Activated CD4-positive, alpha-beta T cell treated with anti-CD3 and anti-CD28 coated beads, Interleukin-2, amount 10 ng/mL, durations not matched to agents 24 days and 14 days (primary cell): ENCODE results near the gene TTLL11. TPM values are rescaled to one million over a fixed set of nuclear protein-coding genes. Genes with fewer than 3 reads are reported as not detected.

Source experiments
- DNase-seq: peaks from one replicate; pipeline ENCODE4 v3.0.0; 2022
- H3K27ac Mint-ChIP-seq: one replicate; pipeline ENCODE4 v1.8.0; 2022; ENCODE audit warnings: mild to moderate bottlenecking, mixed read lengths
- H3K27me3 Mint-ChIP-seq: one replicate; pipeline ENCODE4 v1.8.0; 2022; ENCODE audit warnings: mixed read lengths
- H3K36me3 Mint-ChIP-seq: one replicate; pipeline ENCODE4 v1.8.0; 2022; ENCODE audit warnings: low read depth, mild to moderate bottlenecking, mixed read lengths
- H3K4me1 Mint-ChIP-seq: one replicate; pipeline ENCODE4 v1.8.0; 2021; ENCODE audit warnings: mixed read lengths
- H3K4me3 Mint-ChIP-seq: one replicate; pipeline ENCODE4 v1.8.0; 2022; ENCODE audit warnings: mild to moderate bottlenecking, moderate library complexity, mixed read lengths
- H3K9me3 Mint-ChIP-seq: one replicate; pipeline ENCODE4 v1.8.0; 2021; ENCODE audit warnings: mixed read lengths
- intact Hi-C: fragments of 100-400 bp; cut with micrococcal nuclease; formaldehyde crosslinking; loops from one replicate; pipeline ENCODE4 v1.15.1; 2023
- total RNA-seq: library from RNA; stranded (reverse); gene quantifications from 2 replicates; pipeline ENCODE4 v1.2.3, GENCODE V29; 2022

Gene TTLL11
- total RNA-seq, 1 donor from 2014 or later, result 2.4 TPM

GRCh38 chr9:121825031-121825691, 267.9 kb downstream of the TTLL11 start:
- no peaks in the 10 kb centered on the region for H3K27me3 Mint-ChIP-seq
- no peaks in the 10 kb centered on the region for H3K36me3 Mint-ChIP-seq
- intact Hi-C loops, result no loop called here
- H3K27ac Mint-ChIP-seq, result no peak overlapping the region
- H3K4me1 Mint-ChIP-seq, result no peaks in the 10 kb centered on the region
- no peaks in the 10 kb centered on the region for H3K9me3 Mint-ChIP-seq
- no peak for DNase-seq
- H3K4me3 Mint-ChIP-seq, result no peak overlapping the region

GRCh38 chr9:121824651-121825030, 268.5 kb downstream of the TTLL11 start:
- intact Hi-C loops, result no loop called here
- H3K9me3 Mint-ChIP-seq, result no peaks in the 10 kb centered on the region
- H3K4me3 Mint-ChIP-seq, result no peak overlapping the region
- DNase-seq, result no peak
- H3K27me3 Mint-ChIP-seq, result no peaks in the 10 kb centered on the region
- H3K36me3 Mint-ChIP-seq, result no peaks in the 10 kb centered on the region
- H3K4me1 Mint-ChIP-seq, result no peaks in the 10 kb centered on the region
- no peak overlapping the region for H3K27ac Mint-ChIP-seq

- Mint-ChIP-seq H3K9me3 (no peaks in the 10 kb centered on the region), H3K4me3 (no peak overlapping the region), H3K4me1 (no peaks in the 10 kb centered on the region), H3K36me3 (no peaks in the 10 kb centered on the region), H3K27ac (no peak overlapping the region), H3K27me3 (no peaks in the 10 kb centered on the region)
- no peak for DNase-seq
- intact Hi-C loops, result no loop called here
Observed at GRCh38 chr9:121823451-121824169, 269.5 kb downstream of the TTLL11 start.

GRCh38 chr9:121822093-121823085, 270.7 kb downstream of the TTLL11 start:
- no peaks in the 10 kb centered on the region for H3K9me3 Mint-ChIP-seq
- no peaks in the 10 kb centered on the region for H3K36me3 Mint-ChIP-seq
- DNase-seq, result no peak
- H3K27ac Mint-ChIP-seq, result no peak overlapping the region
- no peak overlapping the region for H3K4me3 Mint-ChIP-seq
- H3K27me3 Mint-ChIP-seq, result no peaks in the 10 kb centered on the region
- intact Hi-C loops, result no loop called here
- no peaks in the 10 kb centered on the region for H3K4me1 Mint-ChIP-seq

GRCh38 chr9:121821326-121821725, 271.8 kb downstream of the TTLL11 start:
- Mint-ChIP-seq H3K9me3 (no peaks in the 10 kb centered on the region), H3K36me3 (no peaks in the 10 kb centered on the region), H3K4me3 (no peak overlapping the region), H3K4me1 (no peaks in the 10 kb centered on the region), H3K27me3 (no peaks in the 10 kb centered on the region), H3K27ac (no peak overlapping the region)
- DNase-seq, result no peak
- intact Hi-C loops, result no loop called here

- H3K27ac Mint-ChIP-seq, result no peak overlapping the region
- H3K27me3 Mint-ChIP-seq, result no peaks in the 10 kb centered on the region
- no peak for DNase-seq
- H3K4me1 Mint-ChIP-seq, result no peaks in the 10 kb centered on the region
- no peaks in the 10 kb centered on the region for H3K36me3 Mint-ChIP-seq
- H3K4me3 Mint-ChIP-seq, result no peak overlapping the region
- H3K9me3 Mint-ChIP-seq, result no peaks in the 10 kb centered on the region
- intact Hi-C loops, result no loop called here
Observed at GRCh38 chr9:121820286-121821005, 272.7 kb downstream of the TTLL11 start.

- no peaks in the 10 kb centered on the region for H3K4me1 Mint-ChIP-seq
- H3K27me3 Mint-ChIP-seq, result no peaks in the 10 kb centered on the region
- DNase-seq, result no peak
- H3K27ac Mint-ChIP-seq, result no peak overlapping the region
- no peak overlapping the region for H3K4me3 Mint-ChIP-seq
- intact Hi-C loops, result no loop called here
- H3K9me3 Mint-ChIP-seq, result no peaks in the 10 kb centered on the region
- H3K36me3 Mint-ChIP-seq, result no peaks in the 10 kb centered on the region
Observed at GRCh38 chr9:121819428-121820231, 273.5 kb downstream of the TTLL11 start.

- Mint-ChIP-seq H3K4me1 (no peaks in the 10 kb centered on the region), H3K9me3 (no peaks in the 10 kb centered on the region), H3K27me3 (no peaks in the 10 kb centered on the region), H3K36me3 (no peaks in the 10 kb centered on the region), H3K4me3 (no peak overlapping the region), H3K27ac (no peak overlapping the region)
- intact Hi-C loops, result no loop called here
- no peak for DNase-seq
Observed at GRCh38 chr9:121818841-121819427, 274.2 kb downstream of the TTLL11 start.

- Mint-ChIP-seq H3K4me1 (no peaks in the 10 kb centered on the region), H3K27ac (no peak overlapping the region), H3K36me3 (no peaks in the 10 kb centered on the region), H3K4me3 (no peak overlapping the region), H3K27me3 (no peaks in the 10 kb centered on the region), H3K9me3 (no peaks in the 10 kb centered on the region)
- DNase-seq, result no peak
- intact Hi-C loops, result no loop called here
Observed at GRCh38 chr9:121818016-121818661, 275.0 kb downstream of the TTLL11 start.

- no peak overlapping the region for H3K4me3 Mint-ChIP-seq
- no peaks in the 10 kb centered on the region for H3K9me3 Mint-ChIP-seq
- no peak overlapping the region for H3K27ac Mint-ChIP-seq
- no peaks in the 10 kb centered on the region for H3K4me1 Mint-ChIP-seq
- DNase-seq, result no peak
- no peaks in the 10 kb centered on the region for H3K36me3 Mint-ChIP-seq
- H3K27me3 Mint-ChIP-seq, result no peaks in the 10 kb centered on the region
- intact Hi-C loops, result no loop called here
Observed at GRCh38 chr9:121817476-121817875, 275.6 kb downstream of the TTLL11 start.

- H3K27me3 Mint-ChIP-seq, result no peaks in the 10 kb centered on the region
- H3K27ac Mint-ChIP-seq, result no peak overlapping the region
- DNase-seq, result no peak
- H3K9me3 Mint-ChIP-seq, result no peaks in the 10 kb centered on the region
- no peak overlapping the region for H3K4me3 Mint-ChIP-seq
- H3K36me3 Mint-ChIP-seq, result no peaks in the 10 kb centered on the region
- intact Hi-C loops, result no loop called here
- no peaks in the 10 kb centered on the region for H3K4me1 Mint-ChIP-seq
Observed at GRCh38 chr9:121816845-121817450, 276.2 kb downstream of the TTLL11 start.

GRCh38 chr9:121816449-121816817, 276.7 kb downstream of the TTLL11 start:
- Mint-ChIP-seq H3K27ac (no peak overlapping the region), H3K4me3 (no peak overlapping the region), H3K27me3 (no peaks in the 10 kb centered on the region), H3K36me3 (no peaks in the 10 kb centered on the region), H3K9me3 (no peaks in the 10 kb centered on the region), H3K4me1 (no peaks in the 10 kb centered on the region)
- DNase-seq, result no peak
- intact Hi-C loops, result no loop called here
